Measurements from ENCODE around the gene FRMPD4. TPM values are rescaled to one million over a fixed set of nuclear protein-coding genes. Genes with fewer than 3 reads are reported as not detected.

Gene FRMPD4
- total and polyA plus RNA-seq, 2 of the 13 experiments (the other 11 are each of a cell fraction or from before 2014, with no cell fraction given): not detected

GRCh38 chrX:12128017-12128416 is 10.3 kb upstream of the FRMPD4 start:
- CTCF ChIA-PET (ENCODE audit: low intra/inter-chr PET ratio, low total read pairs): no interaction called here
- DNase-seq (ENCODE audit: low spot score): no peak
- no CpG with 5 or more reads among the region's 3 CpGs for WGBS (ENCODE audit: low lambda C conversion rate)
- in situ Hi-C loops (cut with HindIII; ENCODE audit: extremely low pct_ligation_motif_present, low pct_unique_long_range_greater_than_20kb): no loop called here
- FAIRE-seq: no peak
- no peaks in the 10 kb centered on the region for H3K27me3 ChIP-seq (ENCODE audit: control insufficient read depth in 1 of 2, insufficient read depth in 2 of 2, low read length in 2 of 2)
- no peak overlapping the region for H2AFZ ChIP-seq (ENCODE audit: low read length)
- no peaks in the 10 kb centered on the region for H3K4me1 ChIP-seq (ENCODE audit: insufficient read depth, low read length)
- H3K9ac ChIP-seq (ENCODE audit: insufficient read depth, low read depth, low read length): no peak overlapping the region
- H3K36me3 ChIP-seq (replicated peaks in 1 of 2; ENCODE audit: control insufficient read depth in 1 of 2, insufficient read depth in 2 of 2, low read length in 2 of 2): no peaks in the 10 kb centered on the region
- no peak overlapping the region for H3K4me3 ChIP-seq (replicated peaks in 1 of 3; ENCODE audit: insufficient read depth in 1 of 3, low read depth in 2 of 3, low read length in 3 of 3)
- no peak for ATAC-seq
- no peak overlapping the region for H3K4me2 ChIP-seq (ENCODE audit: low read depth, low read length)
- intact Hi-C loops (cut with micrococcal nuclease; ENCODE audit: unreplicated experiment): no loop called here
- no TSS peak for BruUV-seq (replicated peaks)
- H3K27ac ChIP-seq (ENCODE audit: extremely low read length, insufficient read depth, low read length): no peak overlapping the region
- no peaks in the 10 kb centered on the region for H4K20me1 ChIP-seq (ENCODE audit: insufficient read depth, low read length)
- peaks cover 16% of the 10 kb centered on the region; the same call in 1 of the 2 replicates for H3K9me3 ChIP-seq (ENCODE audit: low read length)
- POLR2A ChIA-PET: no interaction called here
- no peaks in the 10 kb centered on the region for H3K79me2 ChIP-seq (ENCODE audit: insufficient read depth, low read length)
- TF ChIP-seq SPEN (CRISPR knock-in tag; IDR thresholded peaks at IDR 0.05; ENCODE audit: low read depth): no peak
- TF ChIP-seq, protein P1, sequence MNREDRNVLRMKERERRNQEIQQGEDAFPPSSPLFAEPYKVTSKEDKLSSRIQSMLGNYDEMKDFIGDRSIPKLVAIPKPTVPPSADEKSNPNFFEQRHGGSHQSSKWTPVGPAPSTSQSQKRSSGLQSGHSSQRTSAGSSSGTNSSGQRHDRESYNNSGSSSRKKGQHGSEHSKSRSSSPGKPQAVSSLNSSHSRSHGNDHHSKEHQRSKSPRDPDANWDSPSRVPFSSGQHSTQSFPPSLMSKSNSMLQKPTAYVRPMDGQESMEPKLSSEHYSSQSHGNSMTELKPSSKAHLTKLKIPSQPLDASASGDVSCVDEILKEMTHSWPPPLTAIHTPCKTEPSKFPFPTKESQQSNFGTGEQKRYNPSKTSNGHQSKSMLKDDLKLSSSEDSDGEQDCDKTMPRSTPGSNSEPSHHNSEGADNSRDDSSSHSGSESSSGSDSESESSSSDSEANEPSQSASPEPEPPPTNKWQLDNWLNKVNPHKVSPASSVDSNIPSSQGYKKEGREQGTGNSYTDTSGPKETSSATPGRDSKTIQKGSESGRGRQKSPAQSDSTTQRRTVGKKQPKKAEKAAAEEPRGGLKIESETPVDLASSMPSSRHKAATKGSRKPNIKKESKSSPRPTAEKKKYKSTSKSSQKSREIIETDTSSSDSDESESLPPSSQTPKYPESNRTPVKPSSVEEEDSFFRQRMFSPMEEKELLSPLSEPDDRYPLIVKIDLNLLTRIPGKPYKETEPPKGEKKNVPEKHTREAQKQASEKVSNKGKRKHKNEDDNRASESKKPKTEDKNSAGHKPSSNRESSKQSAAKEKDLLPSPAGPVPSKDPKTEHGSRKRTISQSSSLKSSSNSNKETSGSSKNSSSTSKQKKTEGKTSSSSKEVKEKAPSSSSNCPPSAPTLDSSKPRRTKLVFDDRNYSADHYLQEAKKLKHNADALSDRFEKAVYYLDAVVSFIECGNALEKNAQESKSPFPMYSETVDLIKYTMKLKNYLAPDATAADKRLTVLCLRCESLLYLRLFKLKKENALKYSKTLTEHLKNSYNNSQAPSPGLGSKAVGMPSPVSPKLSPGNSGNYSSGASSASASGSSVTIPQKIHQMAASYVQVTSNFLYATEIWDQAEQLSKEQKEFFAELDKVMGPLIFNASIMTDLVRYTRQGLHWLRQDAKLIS (CRISPR knock-in tag; IDR thresholded peaks at IDR 0.05): no peak
- TF ChIP-seq, protein P2, sequence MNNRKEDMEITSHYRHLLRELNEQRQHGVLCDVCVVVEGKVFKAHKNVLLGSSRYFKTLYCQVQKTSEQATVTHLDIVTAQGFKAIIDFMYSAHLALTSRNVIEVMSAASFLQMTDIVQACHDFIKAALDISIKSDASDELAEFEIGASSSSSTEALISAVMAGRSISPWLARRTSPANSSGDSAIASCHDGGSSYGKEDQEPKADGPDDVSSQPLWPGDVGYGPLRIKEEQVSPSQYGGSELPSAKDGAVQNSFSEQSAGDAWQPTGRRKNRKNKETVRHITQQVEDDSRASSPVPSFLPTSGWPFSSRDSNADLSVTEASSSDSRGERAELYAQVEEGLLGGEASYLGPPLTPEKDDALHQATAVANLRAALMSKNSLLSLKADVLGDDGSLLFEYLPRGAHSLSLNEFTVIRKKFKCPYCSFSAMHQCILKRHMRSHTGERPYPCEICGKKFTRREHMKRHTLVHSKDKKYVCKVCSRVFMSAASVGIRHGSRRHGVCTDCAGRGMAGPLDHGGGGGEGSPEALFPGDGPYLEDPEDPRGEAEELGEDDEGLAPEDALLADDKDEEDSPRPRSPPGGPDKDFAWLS (CRISPR knock-in tag; IDR thresholded peaks at IDR 0.05; ENCODE audit: borderline replicate concordance): no peak
- no peak for TF ChIP-seq ZNF569 (CRISPR knock-in tag; IDR thresholded peaks at IDR 0.05; ENCODE audit: borderline replicate concordance)
- TF ChIP-seq, protein P3, sequence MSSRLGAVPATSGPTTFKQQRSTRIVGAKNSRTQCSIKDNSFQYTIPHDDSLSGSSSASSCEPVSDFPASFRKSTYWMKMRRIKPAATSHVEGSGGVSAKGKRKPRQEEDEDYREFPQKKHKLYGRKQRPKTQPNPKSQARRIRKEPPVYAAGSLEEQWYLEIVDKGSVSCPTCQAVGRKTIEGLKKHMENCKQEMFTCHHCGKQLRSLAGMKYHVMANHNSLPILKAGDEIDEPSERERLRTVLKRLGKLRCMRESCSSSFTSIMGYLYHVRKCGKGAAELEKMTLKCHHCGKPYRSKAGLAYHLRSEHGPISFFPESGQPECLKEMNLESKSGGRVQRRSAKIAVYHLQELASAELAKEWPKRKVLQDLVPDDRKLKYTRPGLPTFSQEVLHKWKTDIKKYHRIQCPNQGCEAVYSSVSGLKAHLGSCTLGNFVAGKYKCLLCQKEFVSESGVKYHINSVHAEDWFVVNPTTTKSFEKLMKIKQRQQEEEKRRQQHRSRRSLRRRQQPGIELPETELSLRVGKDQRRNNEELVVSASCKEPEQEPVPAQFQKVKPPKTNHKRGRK (CRISPR knock-in tag; IDR thresholded peaks at IDR 0.05): no peak
- no peak for TF ChIP-seq CBX2 (IDR thresholded peaks at IDR 0.05; ENCODE audit: low read depth, low read length)
- no peak for TF ChIP-seq CBX2 (CRISPR knock-in tag; IDR thresholded peaks at IDR 0.05; ENCODE audit: low read depth)
- TF ChIP-seq ZNF75D (CRISPR knock-in tag; IDR thresholded peaks at IDR 0.05; ENCODE audit: borderline replicate concordance): no peak
- TF ChIP-seq ZNF44 (CRISPR knock-in tag; IDR thresholded peaks at IDR 0.05): no peak
- no peak for TF ChIP-seq ZSCAN5A (CRISPR knock-in tag; IDR thresholded peaks at IDR 0.05; ENCODE audit: borderline replicate concordance)
- no peak for TF ChIP-seq CENPT (CRISPR knock-in tag; IDR thresholded peaks at IDR 0.05; ENCODE audit: low read depth)
- TF ChIP-seq KDM6A (CRISPR knock-in tag; IDR thresholded peaks at IDR 0.05; ENCODE audit: low read depth): no peak
- no peak for TF ChIP-seq ZNF570 (CRISPR knock-in tag; IDR thresholded peaks at IDR 0.05; ENCODE audit: borderline replicate concordance)

All from HepG2 (cell line).